KMS-11 (cell line): Measurements from ENCODE around the gene KATNAL2.

Experiments
- H2AFZ ChIP-seq: fragments of 200-600 bp; sonication (generic); 2 replicates; pipeline ENCODE4 v1.6.1; 2016; ENCODE audit warnings: antibody characterized with exemption, mixed run types, low read depth
- H3K27ac ChIP-seq: fragments of 200-600 bp; sonication (generic); 2 replicates; pipeline ENCODE4 v1.6.1; 2016; ENCODE audit warnings: mild to moderate bottlenecking, mixed run types
- H3K27me3 ChIP-seq: fragments of 200-600 bp; sonication (generic); 2 replicates; pipeline ENCODE4 v1.6.1; 2017; ENCODE audit warnings: mild to moderate bottlenecking, low read depth, mixed run types, moderate library complexity; ENCODE audit not compliant: insufficient read depth
- H3K36me3 ChIP-seq: fragments of 200-600 bp; sonication (generic); 2 replicates; pipeline ENCODE4 v1.6.1; 2017; ENCODE audit warnings: mild to moderate bottlenecking, mixed run types; ENCODE audit not compliant: insufficient read depth
- H3K4me1 ChIP-seq: fragments of 200-600 bp; sonication (generic); 2 replicates; pipeline ENCODE4 v1.6.1; 2016; ENCODE audit warnings: mild to moderate bottlenecking, low read depth, mixed run types; ENCODE audit not compliant: poor library complexity, severe bottlenecking
- H3K4me2 ChIP-seq: fragments of 200-600 bp; sonication (generic); 2 replicates; pipeline ENCODE4 v1.7.0; 2016; ENCODE audit warnings: mild to moderate bottlenecking, mixed run types
- H3K4me3 ChIP-seq: fragments of 200-600 bp; sonication (generic); IDR thresholded peaks from 2 replicates; pipeline ENCODE4 v1.6.1; 2017; ENCODE audit warnings: low read depth, low read length, mixed read lengths; ENCODE audit not compliant: insufficient read depth
- H3K79me2 ChIP-seq: fragments of 200-600 bp; sonication (generic); 2 replicates; pipeline ENCODE4 v1.6.1; 2016; ENCODE audit warnings: low read depth, mixed run types; ENCODE audit not compliant: insufficient read depth
- H3K9ac ChIP-seq: fragments of 200-600 bp; sonication (generic); 2 replicates; pipeline ENCODE4 v1.6.1; 2016; ENCODE audit warnings: mild to moderate bottlenecking, mixed run types
- H4K20me1 ChIP-seq: fragments of 200-600 bp; sonication (generic); 2 replicates; pipeline ENCODE4 v1.6.1; 2016; ENCODE audit warnings: mild to moderate bottlenecking, mixed run types; ENCODE audit not compliant: insufficient read depth
- CTCF ChIP-seq: fragments of 200-600 bp; sonication (generic); conservative IDR thresholded peaks from 2 replicates; pipeline ENCODE4 v1.6.1; 2017; ENCODE audit warnings: low read depth, mild to moderate bottlenecking, antibody characterized with exemption, low read length, moderate library complexity, mixed read lengths

Gene KATNAL2

GRCh38 chr18:47081578-47081977, 164.2 kb downstream of the KATNAL2 start:
- Histone ChIP-seq H3K4me1 (no peaks in the 10 kb centered on the region), H3K4me2 (no peak overlapping the region), H3K36me3 (no peaks in the 10 kb centered on the region), H4K20me1 (no peaks in the 10 kb centered on the region), H2AFZ (no peak overlapping the region), H3K27me3 (no peaks in the 10 kb centered on the region), H3K4me3 (no peak overlapping the region), H3K27ac (no peak overlapping the region), H3K79me2 (no peaks in the 10 kb centered on the region), H3K9ac (no peak overlapping the region)
- no peak for TF ChIP-seq CTCF

- no peak overlapping the region for H3K4me3 ChIP-seq
- H3K4me2 ChIP-seq: no peak overlapping the region
- no peaks in the 10 kb centered on the region for H3K36me3 ChIP-seq
- H4K20me1 ChIP-seq: no peaks in the 10 kb centered on the region
- H3K79me2 ChIP-seq: no peaks in the 10 kb centered on the region
- H2AFZ ChIP-seq: no peak overlapping the region
- H3K9ac ChIP-seq: no peak overlapping the region
- TF ChIP-seq CTCF: no peak
- H3K27ac ChIP-seq: no peak overlapping the region
- no peaks in the 10 kb centered on the region for H3K27me3 ChIP-seq
- no peaks in the 10 kb centered on the region for H3K4me1 ChIP-seq
These were observed 170.3 kb downstream of the KATNAL2 start for GRCh38 chr18:47087676-47088075.

- no peaks in the 10 kb centered on the region for H4K20me1 ChIP-seq
- H3K4me1 ChIP-seq: no peaks in the 10 kb centered on the region
- no peak overlapping the region for H3K4me3 ChIP-seq
- no peak overlapping the region for H3K27ac ChIP-seq
- no peak for TF ChIP-seq CTCF
- no peaks in the 10 kb centered on the region for H3K79me2 ChIP-seq
- H2AFZ ChIP-seq: no peak overlapping the region
- H3K27me3 ChIP-seq: no peaks in the 10 kb centered on the region
- no peak overlapping the region for H3K9ac ChIP-seq
- H3K4me2 ChIP-seq: no peak overlapping the region
- no peaks in the 10 kb centered on the region for H3K36me3 ChIP-seq
These were observed 178.4 kb downstream of the KATNAL2 start for GRCh38 chr18:47095810-47096209.

- Histone ChIP-seq H3K36me3 (no peaks in the 10 kb centered on the region), H3K9ac (no peak overlapping the region), H3K4me1 (no peaks in the 10 kb centered on the region), H4K20me1 (no peaks in the 10 kb centered on the region), H3K4me2 (no peak overlapping the region), H2AFZ (no peak overlapping the region), H3K79me2 (no peaks in the 10 kb centered on the region), H3K27me3 (no peaks in the 10 kb centered on the region), H3K4me3 (no peak overlapping the region), H3K27ac (no peak overlapping the region)
- TF ChIP-seq CTCF: peak; percentile 77
These were observed 182.9 kb downstream of the KATNAL2 start for GRCh38 chr18:47100212-47100831.
